ENCODE measurements around the gene SHCBP1. TPM values are rescaled to one million over a fixed set of nuclear protein-coding genes. Genes with fewer than 3 reads are reported as not detected.
"Not testable (repeated sequence)": the region's sequence is repeated elsewhere in the genome, so short reads cannot be mapped to it uniquely, and the experiment has no call there.

The SHCBP1 gene
- total RNA-seq, 2 experiments from 2014 or later, result 29.1 to 47.4 TPM

DNA sequence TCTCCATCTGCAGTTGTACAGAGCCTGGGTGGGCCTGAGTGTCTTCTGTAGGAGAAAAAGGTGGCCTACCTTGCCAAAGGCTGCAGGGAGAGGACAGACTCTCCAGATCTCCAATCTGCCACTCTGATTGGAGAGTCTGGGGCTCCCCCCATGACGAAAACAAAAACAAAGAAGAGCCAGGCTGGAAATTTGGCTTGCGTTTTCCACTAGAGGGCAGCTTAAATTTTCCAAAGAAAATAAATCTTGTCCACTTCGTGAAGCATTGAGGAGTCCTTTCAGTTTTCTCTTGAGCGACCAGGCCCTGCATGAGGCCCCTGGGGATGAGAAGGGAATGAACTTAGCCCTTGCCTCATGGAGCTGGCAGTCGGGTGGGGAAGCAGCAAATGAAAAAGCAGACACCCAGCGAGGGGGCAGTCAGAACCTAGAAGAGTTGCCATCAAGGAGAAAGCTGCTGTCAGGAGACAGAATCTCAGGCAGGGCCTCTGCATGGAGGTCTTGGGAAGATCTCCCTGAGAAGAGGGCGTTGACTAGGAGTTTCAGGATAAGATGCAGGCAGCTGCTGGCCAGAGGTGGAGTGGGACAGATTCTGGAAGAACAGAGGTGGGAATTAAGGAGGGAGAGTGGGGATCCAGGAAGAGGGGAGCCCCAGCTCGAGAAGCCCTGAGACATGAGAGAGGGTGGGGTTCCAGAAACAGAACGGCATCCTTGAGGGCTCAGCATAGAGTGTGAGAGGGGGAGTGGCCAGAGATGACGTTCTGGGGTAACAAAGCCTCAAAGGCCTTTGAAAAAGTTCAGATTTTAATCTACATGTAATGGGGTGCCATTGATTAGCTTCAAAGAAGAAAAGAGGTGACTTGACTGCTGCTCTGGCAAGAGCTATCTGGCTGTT is 8.4 kb upstream of the SHCBP1 start:
- H3K4me1 Mint-ChIP-seq, result no peaks in the 10 kb centered on the region
- no peak overlapping the region for H3K4me3 Mint-ChIP-seq
- no peaks in the 10 kb centered on the region for H3K9me3 Mint-ChIP-seq (ENCODE audit: low read depth)
- intact Hi-C loops (cut with DNase I, micrococcal nuclease), result no loop called here
- H3K36me3 Mint-ChIP-seq (ENCODE audit: low read depth), result no peaks in the 10 kb centered on the region
- DNase-seq (no peak), ATAC-seq (no peak)
- no peak overlapping the region for H3K27ac Mint-ChIP-seq
- ChIA-PET POLR2A (no interaction called here), CTCF (interaction anchor here (0.7 kb wide), 2 partner anchors 48 to 492 kb away, joined by 3 read pairs; no protein-coding TSS in a partner anchor)
- no peaks in the 10 kb centered on the region for H3K27me3 Mint-ChIP-seq

GRCh38 chr16:46627746-46628145 is 6.6 kb upstream of the SHCBP1 start:
- POLR2A ChIA-PET, result no interaction called here
- no peaks in the 10 kb centered on the region for H3K9me3 Mint-ChIP-seq (ENCODE audit: low read depth)
- H3K4me1 Mint-ChIP-seq, result no peaks in the 10 kb centered on the region
- no peak overlapping the region for H3K4me3 Mint-ChIP-seq
- intact Hi-C loops (cut with DNase I, micrococcal nuclease), result no loop called here
- no peaks in the 10 kb centered on the region for H3K36me3 Mint-ChIP-seq (ENCODE audit: low read depth)
- DNase-seq, result no peak
- CTCF ChIA-PET, result no interaction called here
- H3K27ac Mint-ChIP-seq, result no peak overlapping the region
- no peaks in the 10 kb centered on the region for H3K27me3 Mint-ChIP-seq
- no peak for ATAC-seq

GRCh38 chr16:46626681-46627080 is 5.5 kb upstream of the SHCBP1 start:
- H3K9me3 Mint-ChIP-seq (ENCODE audit: low read depth); CTCF ChIA-PET; DNase-seq; H3K36me3 Mint-ChIP-seq (ENCODE audit: low read depth); H3K4me1 Mint-ChIP-seq; POLR2A ChIA-PET; H3K4me3 Mint-ChIP-seq; intact Hi-C loops (cut with DNase I, micrococcal nuclease); ATAC-seq; H3K27me3 Mint-ChIP-seq; H3K27ac Mint-ChIP-seq: not testable (repeated sequence)

GRCh38 chr16:46624862-46625261 is 3.7 kb upstream of the SHCBP1 start:
- H3K27ac Mint-ChIP-seq; H3K36me3 Mint-ChIP-seq (ENCODE audit: low read depth); DNase-seq; H3K4me3 Mint-ChIP-seq; ATAC-seq; POLR2A ChIA-PET; CTCF ChIA-PET; H3K27me3 Mint-ChIP-seq; H3K9me3 Mint-ChIP-seq (ENCODE audit: low read depth); intact Hi-C loops (cut with DNase I, micrococcal nuclease): not testable (repeated sequence)
- H3K4me1 Mint-ChIP-seq, result peaks cover 14% of the 10 kb centered on the region

DNA sequence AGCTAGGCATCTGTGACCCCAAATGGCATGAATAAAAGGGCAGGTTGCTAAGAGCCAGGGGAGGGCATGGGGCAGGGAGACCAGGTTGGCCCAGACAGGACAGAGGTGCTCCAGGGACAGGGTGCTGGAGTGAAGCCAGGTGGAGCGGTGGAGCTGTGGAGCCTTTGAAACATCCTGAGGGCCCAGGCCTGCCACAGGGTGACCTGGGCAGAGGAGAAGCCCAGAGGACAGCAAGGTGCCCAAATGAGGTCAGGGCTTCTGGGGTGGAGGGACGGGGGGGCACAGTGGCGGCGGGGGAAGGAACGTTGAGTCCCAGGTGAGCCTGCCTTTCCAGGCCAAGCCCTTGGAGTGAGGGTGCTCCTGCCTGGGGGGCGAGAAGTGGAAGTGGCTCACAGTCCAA is 2.5 kb upstream of the SHCBP1 start:
- H3K9me3 Mint-ChIP-seq (ENCODE audit: low read depth); H3K27me3 Mint-ChIP-seq; H3K4me3 Mint-ChIP-seq; DNase-seq; POLR2A ChIA-PET; H3K27ac Mint-ChIP-seq; CTCF ChIA-PET; H3K36me3 Mint-ChIP-seq (ENCODE audit: low read depth); ATAC-seq; intact Hi-C loops (cut with DNase I, micrococcal nuclease): not testable (repeated sequence)
- peaks cover 16% of the 10 kb centered on the region for H3K4me1 Mint-ChIP-seq

GRCh38 chr16:46623246-46623645 is 2.1 kb upstream of the SHCBP1 start:
- DNase-seq; ATAC-seq; intact Hi-C loops (cut with DNase I, micrococcal nuclease); CTCF ChIA-PET; H3K27me3 Mint-ChIP-seq; H3K4me3 Mint-ChIP-seq; H3K9me3 Mint-ChIP-seq (ENCODE audit: low read depth); POLR2A ChIA-PET; H3K27ac Mint-ChIP-seq: not testable (repeated sequence)
- Mint-ChIP-seq H3K36me3 (ENCODE audit: low read depth) (peaks cover 14% of the 10 kb centered on the region), H3K4me1 (peaks cover 16% of the 10 kb centered on the region)

GRCh38 chr16:46621934-46622676 is 926 bp upstream of the SHCBP1 start:
- Mint-ChIP-seq H3K27ac (no peak overlapping the region), H3K9me3 (ENCODE audit: low read depth) (no peaks in the 10 kb centered on the region), H3K4me1 (peaks cover 16% of the 10 kb centered on the region), H3K27me3 (peaks cover 2% of the 10 kb centered on the region), H3K4me3 (peak overlapping the region; percentile 96), H3K36me3 (ENCODE audit: low read depth) (peaks cover 23% of the 10 kb centered on the region)
- ChIA-PET POLR2A (no interaction called here), CTCF (interaction anchor here (1.0 kb wide), 1 partner anchor 68 kb away, joined by 4 read pairs; no protein-coding TSS in a partner anchor)
- intact Hi-C loops (cut with DNase I, micrococcal nuclease), result loop anchor here (1.0 to 2.0 kb wide), 7 partner anchors 67 to 351 kb away; partner anchors contain the start of genes C16orf87 (in 2 of the 2), ORC6 (in 2 of the 2), VPS35 (in 2 of the 2) and DNAJA2 (in 1 of the 2)
- ATAC-seq (no peak), DNase-seq (no peak)

DNA sequence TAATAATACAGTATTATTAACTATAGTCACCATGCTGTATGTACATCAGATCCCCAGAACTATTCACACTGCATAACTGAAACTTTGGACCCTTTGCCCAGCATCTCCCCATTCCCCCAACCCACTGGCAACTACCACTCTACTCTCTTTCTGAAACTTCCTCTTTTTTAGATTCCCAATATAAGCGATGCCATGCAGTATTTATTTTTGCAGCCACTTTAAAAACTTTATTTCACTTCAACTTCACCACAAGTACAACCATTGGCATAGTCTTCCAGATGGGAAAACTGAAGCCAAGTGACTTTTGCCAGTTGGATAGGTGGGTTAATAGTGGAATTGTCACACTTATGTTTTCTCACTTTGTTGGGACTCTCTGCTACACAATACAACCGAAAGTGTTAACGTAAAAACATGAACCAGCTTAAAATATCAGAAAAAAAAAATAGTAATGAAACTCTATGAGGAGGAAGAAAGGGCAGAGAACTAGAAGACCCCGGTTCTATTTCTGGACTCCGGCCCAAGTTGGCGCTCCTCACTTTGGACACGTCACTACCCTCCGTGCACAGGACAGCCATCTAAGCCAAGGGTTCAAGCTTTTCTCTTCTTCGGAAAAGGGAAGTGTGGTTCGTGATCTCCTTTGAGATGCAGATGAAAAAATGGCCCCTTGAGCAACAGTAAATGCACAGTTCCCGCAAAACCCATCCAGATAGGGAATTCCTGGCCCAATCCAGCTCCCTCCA is 743 bp downstream of the SHCBP1 start:
- Mint-ChIP-seq H3K9me3 (ENCODE audit: low read depth) (no peaks in the 10 kb centered on the region), H3K36me3 (ENCODE audit: low read depth) (peaks cover 37% of the 10 kb centered on the region), H3K27ac (peak overlapping the region; percentile 86), H3K4me3 (peak overlapping the region; percentile 96), H3K4me1 (peaks cover 16% of the 10 kb centered on the region), H3K27me3 (peaks cover 2% of the 10 kb centered on the region)
- intact Hi-C loops (cut with DNase I, micrococcal nuclease), result loop anchor here (1.0 to 2.0 kb wide), 7 partner anchors 68 to 353 kb away; partner anchors contain the start of genes C16orf87 (in 2 of the 2), ORC6 (in 2 of the 2), VPS35 (in 2 of the 2) and DNAJA2 (in 1 of the 2)
- ATAC-seq (no peak), DNase-seq (peak; percentile 25)
- ChIA-PET CTCF (interaction anchor here (1.2 to 2.8 kb wide), 2 partner anchors 12 to 14 kb away, joined by 5 to 7 read pairs; no protein-coding TSS in a partner anchor), POLR2A (interaction anchor here (0.6 kb wide), 1 partner anchor 62 kb away, joined by 4 read pairs; no protein-coding TSS in a partner anchor)

GRCh38 chr16:46618516-46618915 is 2.7 kb downstream of the SHCBP1 start:
- H3K4me1 Mint-ChIP-seq, result peaks cover 16% of the 10 kb centered on the region
- no peak overlapping the region for H3K4me3 Mint-ChIP-seq
- ATAC-seq, result no peak
- H3K9me3 Mint-ChIP-seq (ENCODE audit: low read depth), result no peaks in the 10 kb centered on the region
- H3K27me3 Mint-ChIP-seq, result peaks cover 2% of the 10 kb centered on the region
- intact Hi-C loops (cut with DNase I, micrococcal nuclease), result no loop called here
- no peak overlapping the region for H3K27ac Mint-ChIP-seq
- CTCF ChIA-PET, result interaction anchor here (1.1 to 2.8 kb wide), 2 partner anchors 10 to 12 kb away, joined by 3 to 7 read pairs; no protein-coding TSS in a partner anchor
- DNase-seq, result no peak
- POLR2A ChIA-PET, result interaction anchor here (0.6 kb wide), 1 partner anchor 65 kb away, joined by 5 read pairs; no protein-coding TSS in a partner anchor
- H3K36me3 Mint-ChIP-seq (ENCODE audit: low read depth), result peaks cover 43% of the 10 kb centered on the region

DNA sequence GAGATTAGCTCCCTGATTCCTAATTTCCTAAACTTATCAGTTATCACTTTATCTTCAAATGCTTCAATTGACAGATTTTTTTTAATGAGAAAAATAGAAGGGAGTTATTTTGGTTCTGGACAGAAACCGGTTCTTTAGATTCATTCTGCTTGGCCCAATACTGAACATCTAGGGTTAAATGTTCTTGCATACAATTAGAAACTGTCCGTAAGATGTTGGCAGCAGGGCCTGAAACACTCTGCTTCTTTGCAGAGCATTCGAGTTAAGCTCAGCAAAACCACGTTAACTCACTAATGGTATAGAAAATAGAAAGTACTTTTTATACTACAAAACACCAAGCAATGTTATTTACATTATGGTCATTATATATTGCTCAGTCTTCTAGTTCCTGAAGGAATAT is 7.2 kb downstream of the SHCBP1 start:
- ChIA-PET CTCF (no interaction called here), POLR2A (no interaction called here)
- no peaks in the 10 kb centered on the region for H3K27me3 Mint-ChIP-seq

DNA sequence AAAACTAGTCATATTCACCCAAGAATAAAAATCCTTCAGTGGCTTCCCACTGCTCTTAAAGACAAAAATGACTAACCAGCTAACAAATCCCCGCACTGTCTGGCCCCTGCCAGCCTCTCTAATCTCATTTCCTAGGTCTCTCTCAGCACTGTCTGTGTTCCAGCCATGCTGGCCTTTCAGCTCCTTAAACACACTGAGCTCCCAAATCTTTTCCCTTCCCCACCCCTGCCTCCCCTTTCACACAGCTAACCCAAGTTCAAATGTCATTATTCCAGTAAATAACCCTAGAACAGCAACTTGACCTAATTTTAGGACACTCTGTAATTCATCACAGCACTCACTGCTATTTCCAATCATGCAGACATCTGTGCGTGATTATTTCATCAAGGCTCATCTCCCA is 7.8 kb downstream of the SHCBP1 start:
- ChIA-PET POLR2A (no interaction called here), CTCF (interaction anchor here (0.8 kb wide), 1 partner anchor 62 kb away, joined by 5 read pairs; no protein-coding TSS in a partner anchor)
- DNase-seq (no peak), ATAC-seq (no peak)
- H3K9me3 Mint-ChIP-seq (ENCODE audit: low read depth), result no peaks in the 10 kb centered on the region
- no peaks in the 10 kb centered on the region for H3K27me3 Mint-ChIP-seq
- H3K4me3 Mint-ChIP-seq, result no peak overlapping the region
- intact Hi-C loops (cut with DNase I, micrococcal nuclease), result no loop called here
- no peaks in the 10 kb centered on the region for H3K4me1 Mint-ChIP-seq
- H3K27ac Mint-ChIP-seq, result no peak overlapping the region
- peaks cover 36% of the 10 kb centered on the region for H3K36me3 Mint-ChIP-seq (ENCODE audit: low read depth)

More for the DNA sequence above, 7.2 kb downstream of the SHCBP1 start:
- intact Hi-C loops (cut with DNase I, micrococcal nuclease), result no loop called here
- no peaks in the 10 kb centered on the region for H3K4me1 Mint-ChIP-seq
- H3K4me3 Mint-ChIP-seq, result no peak overlapping the region
- H3K27ac Mint-ChIP-seq, result no peak overlapping the region
- ATAC-seq, result no peak
- DNase-seq, result no peak
- H3K36me3 Mint-ChIP-seq (ENCODE audit: low read depth), result peaks cover 39% of the 10 kb centered on the region
- no peaks in the 10 kb centered on the region for H3K9me3 Mint-ChIP-seq (ENCODE audit: low read depth)
